Neural cell (in vitro differentiated cells): ENCODE measurements around the gene CTAGE4.
"Not testable (repeated sequence)": the region's sequence is repeated elsewhere in the genome, so short reads cannot be mapped to it uniquely, and the experiment has no call there.

Source experiments
- EP300 ChIP-seq: fragments of 450-650 bp; conservative IDR thresholded peaks from 2 replicates; pipeline ENCODE4 v1.6.1; 2014; ENCODE audit warnings: antibody characterized with exemption, mild to moderate bottlenecking, moderate library complexity; ENCODE audit not compliant: poor library complexity, severe bottlenecking
- EZH2 ChIP-seq: fragments of 200-600, 300-800 bp; shearing (Covaris generic), sonication (generic); IDR thresholded peaks from 2 replicates; pipeline ENCODE4 v1.6.1; 2014; ENCODE audit warnings: antibody characterized with exemption, low read length, borderline replicate concordance, mild to moderate bottlenecking; ENCODE audit not compliant: insufficient read depth, poor library complexity, severe bottlenecking
- POLR2AphosphoS5 ChIP-seq: IDR thresholded peaks from 2 replicates; pipeline ENCODE4 v1.6.1; 2012
- RAD21 ChIP-seq: fragments of 450-650 bp; conservative IDR thresholded peaks from 2 replicates; pipeline ENCODE4 v1.6.1; 2014; ENCODE audit warnings: antibody characterized with exemption, mild to moderate bottlenecking, moderate library complexity
- TAF1 ChIP-seq: IDR thresholded peaks from 2 replicates; pipeline ENCODE4 v1.6.1; 2012; ENCODE audit warnings: low read depth
- TF ChIP-seq, protein P1 (sequence below): fragments of 450-650 bp; IDR thresholded peaks from 2 replicates; pipeline ENCODE4 v1.5.1; 2014; ENCODE audit warnings: antibody characterized with exemption, mild to moderate bottlenecking, moderate library complexity; ENCODE audit not compliant: poor library complexity, severe bottlenecking

DNA sequence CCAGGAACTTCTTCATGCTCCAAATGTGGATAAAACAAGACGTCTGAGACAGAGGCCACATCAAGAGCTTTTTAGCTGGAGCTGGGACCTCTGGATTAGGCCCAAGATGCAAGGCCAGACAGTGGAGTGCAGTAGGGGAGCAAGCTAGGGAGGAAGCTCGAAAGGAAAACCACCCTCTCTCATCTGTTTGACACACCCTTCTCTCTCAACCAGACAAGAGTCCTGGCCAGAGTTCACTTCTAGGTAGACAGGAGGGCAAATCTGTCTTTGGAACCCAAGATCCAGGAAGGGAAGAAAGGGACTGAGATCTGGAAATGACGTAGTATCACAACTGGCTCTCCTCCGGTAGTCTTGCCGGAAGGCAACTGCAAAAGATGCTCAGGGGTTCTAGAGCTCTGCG lies 11.2 kb downstream of the CTAGE4 start:
- TF ChIP-seq, protein P1, sequence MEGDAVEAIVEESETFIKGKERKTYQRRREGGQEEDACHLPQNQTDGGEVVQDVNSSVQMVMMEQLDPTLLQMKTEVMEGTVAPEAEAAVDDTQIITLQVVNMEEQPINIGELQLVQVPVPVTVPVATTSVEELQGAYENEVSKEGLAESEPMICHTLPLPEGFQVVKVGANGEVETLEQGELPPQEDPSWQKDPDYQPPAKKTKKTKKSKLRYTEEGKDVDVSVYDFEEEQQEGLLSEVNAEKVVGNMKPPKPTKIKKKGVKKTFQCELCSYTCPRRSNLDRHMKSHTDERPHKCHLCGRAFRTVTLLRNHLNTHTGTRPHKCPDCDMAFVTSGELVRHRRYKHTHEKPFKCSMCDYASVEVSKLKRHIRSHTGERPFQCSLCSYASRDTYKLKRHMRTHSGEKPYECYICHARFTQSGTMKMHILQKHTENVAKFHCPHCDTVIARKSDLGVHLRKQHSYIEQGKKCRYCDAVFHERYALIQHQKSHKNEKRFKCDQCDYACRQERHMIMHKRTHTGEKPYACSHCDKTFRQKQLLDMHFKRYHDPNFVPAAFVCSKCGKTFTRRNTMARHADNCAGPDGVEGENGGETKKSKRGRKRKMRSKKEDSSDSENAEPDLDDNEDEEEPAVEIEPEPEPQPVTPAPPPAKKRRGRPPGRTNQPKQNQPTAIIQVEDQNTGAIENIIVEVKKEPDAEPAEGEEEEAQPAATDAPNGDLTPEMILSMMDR: not testable (repeated sequence)
- TF ChIP-seq POLR2AphosphoS5, TAF1, EP300, RAD21, EZH2: not testable (repeated sequence)
